T-cell (primary cell): Measurements from ENCODE around the gene ABCC1. TPM values are rescaled to one million over a fixed set of nuclear protein-coding genes. Genes with fewer than 3 reads are reported as not detected.

Experiments used
- ATAC-seq, 4 experiments: fragments of 200-7000 bp in 3 of 4; fragments of 150-1000 bp in 1 of 4; cut with Tn5 transposase; replicated peaks in 1 of 4; 1 replicate in 3 of 4; 2 replicates in 1 of 4; pipeline ENCODE4 v1.10.0; 2021; ENCODE audit warnings: moderate library complexity in 3 of 4, mild to moderate bottlenecking in 2 of 4, moderate number of reproducible peaks in 1 of 4
- CTCF ChIA-PET, 2 donors: fragments of 300-600 bp; sonication (Branson Sonifier 250); formaldehyde crosslinking; loops; one replicate each; lab custom pipeline; 2022; ENCODE audit warnings: antibody characterized with exemption in 2 of 2; lab: Charles Lee
- POLR2A ChIA-PET, 2 donors: fragments of 300-600 bp; sonication (Branson Sonifier 250); formaldehyde crosslinking; loops; one replicate each; lab custom pipeline; 2022; ENCODE audit warnings: antibody characterized with exemption in 2 of 2; lab: Charles Lee
- DNase-seq, 35 experiments: peaks; one replicate each; pipeline versions ENCODE4 v3.0.0 to v3.0.0-alpha.2; 2013 to 2023
- H3K27ac ChIP-seq: one replicate; pipeline ENCODE4 v1.5.1; 2013; ENCODE audit warnings: low read length
- H3K27me3 ChIP-seq, 2 experiments: replicated peaks in 1 of 2; 1 replicate in 1 of 2; 2 replicates in 1 of 2; pipeline versions ENCODE4 v1.6.1 to v1.7.0; 2013; ENCODE audit warnings: low read length in 1 of 2, mixed read lengths in 1 of 2; ENCODE audit not compliant: control insufficient read depth in 2 of 2, insufficient read depth in 2 of 2; ENCODE audit errors: extremely low read depth in 1 of 2
- H3K36me3 ChIP-seq, 2 donors: 1 replicate in 1 of 2; 2 replicates in 1 of 2; pipeline versions ENCODE4 v1.6.1 to v1.7.0; 2013; ENCODE audit warnings: low read length in 1 of 2; ENCODE audit not compliant: control insufficient read depth in 2 of 2, insufficient read depth in 1 of 2; ENCODE audit errors: extremely low read depth in 1 of 2
- H3K4me1 ChIP-seq, 2 experiments: 1 replicate in 1 of 2; 2 replicates in 1 of 2; pipeline versions ENCODE4 v1.6.1 to v1.7.0; 2013; ENCODE audit warnings: low read length in 2 of 2, mixed read lengths in 1 of 2; ENCODE audit not compliant: insufficient read depth in 2 of 2, control insufficient read depth in 1 of 2; ENCODE audit errors: extremely low read depth in 1 of 2
- H3K4me3 ChIP-seq, 2 donors: 1 replicate in 1 of 2; 2 replicates in 1 of 2; pipeline versions ENCODE4 v1.5.1 to v1.7.0; 2013; ENCODE audit warnings: mild to moderate bottlenecking in 2 of 2, low read length in 1 of 2, moderate library complexity in 1 of 2; ENCODE audit not compliant: control insufficient read depth in 1 of 2; ENCODE audit errors: extremely low read depth in 1 of 2
- H3K9me3 ChIP-seq: 2 replicates; pipeline ENCODE4 v1.7.0; 2013
- H3K27ac Mint-ChIP-seq, 2 donors: one replicate each; pipeline ENCODE4 v1.8.0; 2020 to 2021; ENCODE audit warnings: mild to moderate bottlenecking in 2 of 2, mixed read lengths in 2 of 2
- H3K27me3 Mint-ChIP-seq, 2 donors: one replicate each; pipeline ENCODE4 v1.8.0; 2021 to 2022; ENCODE audit warnings: mixed read lengths in 2 of 2
- H3K36me3 Mint-ChIP-seq: one replicate; pipeline ENCODE4 v1.8.0; 2021; ENCODE audit warnings: mixed read lengths
- H3K4me1 Mint-ChIP-seq, 3 donors: one replicate each; pipeline ENCODE4 v1.8.0; 2020 to 2022; ENCODE audit warnings: mixed read lengths in 3 of 3, mild to moderate bottlenecking in 1 of 3
- H3K4me3 Mint-ChIP-seq, 3 donors: one replicate each; pipeline ENCODE4 v1.8.0; 2020 to 2022; ENCODE audit warnings: mild to moderate bottlenecking in 3 of 3, mixed read lengths in 3 of 3, moderate library complexity in 3 of 3
- H3K9me3 Mint-ChIP-seq, 3 donors: one replicate each; pipeline ENCODE4 v1.8.0; 2020 to 2022; ENCODE audit warnings: mixed read lengths in 3 of 3
- WGBS: methylation state at CpG from one replicate; pipeline ENCODE4 v1.1.5; 2013; ENCODE audit warnings: missing lambda C conversion rate; ENCODE audit not compliant: insufficient coverage; 5-methylcytosine and 5-hydroxymethylcytosine counted together
- total RNA-seq, 35 experiments: library from RNA in 6 of 35; stranded (reverse) in 6 of 35; fragments of 120-200 nt in 1 of 35; gene quantifications; one replicate each; pipeline versions ENCODE4 v1.2.1 to v1.2.4 and lab custom pipeline; 2013 to 2026

ABCC1 gene
- total RNA-seq, 5 donors from 2014 or later (not counting 1 experiment from before 2014, with no cell fraction given), result 59.4 to 68.1 (median 63.0) TPM

DNA sequence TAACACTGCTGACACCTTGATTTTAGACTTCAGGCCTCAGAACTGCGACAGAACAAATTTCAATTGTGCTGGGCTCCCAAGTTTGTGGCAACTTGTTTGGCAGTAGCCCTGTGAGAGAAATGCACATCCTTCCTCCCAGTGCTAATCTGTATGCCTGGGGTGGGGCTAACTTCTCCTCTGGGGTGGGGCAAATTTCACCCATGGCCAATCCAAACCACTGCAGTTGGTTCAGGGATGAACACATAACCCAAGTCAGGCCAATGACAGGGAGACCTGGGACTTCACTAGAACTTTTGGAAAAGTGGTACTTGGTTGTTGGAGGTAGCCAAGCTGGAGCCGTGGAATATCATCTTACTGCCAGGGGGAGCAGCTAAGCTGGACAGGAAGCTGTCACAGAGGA, 217.5 kb downstream of the ABCC1 start:
- CTCF ChIA-PET, result no interaction called here
- H3K27me3 Mint-ChIP-seq, result peaks cover 6 to 8% of the 10 kb centered on the region in 2 donors

DNA sequence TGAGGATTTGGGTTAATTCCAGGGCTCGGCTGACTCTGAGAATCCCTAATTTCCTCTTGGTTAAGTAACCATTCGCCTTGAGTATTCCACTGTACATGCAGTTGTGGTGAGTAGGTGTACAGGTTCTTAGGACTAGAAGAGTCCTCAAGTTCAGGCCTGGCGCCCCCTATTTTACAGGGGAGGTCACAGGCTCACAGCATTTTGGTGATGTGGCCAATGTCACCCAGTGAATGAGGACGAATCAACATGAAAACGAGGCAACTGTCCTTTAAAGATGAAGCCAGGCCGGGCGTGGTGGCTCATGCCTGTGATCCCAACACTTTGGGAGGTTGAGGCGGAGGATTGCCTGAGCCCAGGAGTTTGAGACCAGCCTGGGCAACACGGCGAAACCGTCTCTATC, 218.5 kb downstream of the ABCC1 start:
- H3K27ac Mint-ChIP-seq, result no peak overlapping the region
- Histone ChIP-seq H3K4me1 (no peaks in the 10 kb centered on the region), H3K36me3 (no peaks in the 10 kb centered on the region), H3K9me3 (no peaks in the 10 kb centered on the region), H3K4me3 (no peak overlapping the region), H3K27ac (no peak overlapping the region), H3K27me3 (peaks cover 0 to 10% of the 10 kb centered on the region in 2 experiments)
- H3K4me3 Mint-ChIP-seq, result no peak overlapping the region
- H3K36me3 Mint-ChIP-seq, result no peaks in the 10 kb centered on the region
- peaks cover 1 to 5% of the 10 kb centered on the region in 2 donors for H3K27me3 Mint-ChIP-seq
- POLR2A ChIA-PET, result no interaction called here
- peaks cover 0 to 3% (median 0%) of the 10 kb centered on the region in 3 donors for H3K9me3 Mint-ChIP-seq
- WGBS, result 63% methylated on average over 7 of the region's 11 CpGs
- ATAC-seq, result no peak
- CTCF ChIA-PET, result no interaction called here
- no peak for DNase-seq
- no peaks in the 10 kb centered on the region for H3K4me1 Mint-ChIP-seq

More for the DNA sequence above, 217.5 kb downstream of the ABCC1 start:
- H3K27ac Mint-ChIP-seq, result no peak overlapping the region
- 100% methylated on average over 1 of the region's 2 CpGs for WGBS
- no peak for ATAC-seq
- no peak overlapping the region for H3K27ac ChIP-seq
- H3K9me3 Mint-ChIP-seq, result peaks cover 0 to 3% (median 0%) of the 10 kb centered on the region in 3 donors
- H3K4me1 ChIP-seq, result no peaks in the 10 kb centered on the region
- H3K9me3 ChIP-seq, result no peaks in the 10 kb centered on the region
- no peaks in the 10 kb centered on the region for H3K4me1 Mint-ChIP-seq
- no peak for DNase-seq
- peaks cover 0 to 14% of the 10 kb centered on the region in 2 experiments for H3K27me3 ChIP-seq
- H3K4me3 Mint-ChIP-seq, result no peak overlapping the region
- no peaks in the 10 kb centered on the region for H3K36me3 Mint-ChIP-seq
- no peaks in the 10 kb centered on the region for H3K36me3 ChIP-seq
- POLR2A ChIA-PET, result no interaction called here
- H3K4me3 ChIP-seq, result no peak overlapping the region

DNA sequence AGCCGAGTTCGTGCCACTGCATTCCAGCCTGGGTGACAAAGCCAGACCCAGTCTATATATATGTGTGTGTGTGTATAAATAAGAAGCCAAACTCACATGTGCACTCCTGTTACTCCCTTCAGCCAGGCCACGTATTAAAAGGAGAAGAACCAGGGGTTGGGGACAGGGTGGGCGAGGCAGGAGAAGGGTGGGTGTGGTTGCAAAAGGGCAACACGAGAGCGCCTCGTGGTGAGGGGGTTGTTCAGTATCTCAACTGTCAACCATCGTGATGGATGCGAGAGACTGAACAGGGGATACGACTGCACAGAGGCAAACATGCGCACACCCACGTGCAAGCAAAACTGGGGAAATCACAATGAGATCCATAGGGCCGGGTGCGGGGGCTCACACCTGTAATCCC, 219.0 kb downstream of the ABCC1 start:
- H3K36me3 Mint-ChIP-seq, result no peaks in the 10 kb centered on the region
- H3K4me1 Mint-ChIP-seq, result no peaks in the 10 kb centered on the region
- DNase-seq, result no peak
- peaks cover 0 to 5% of the 10 kb centered on the region in 2 donors for H3K27me3 Mint-ChIP-seq
- ChIA-PET CTCF (no interaction called here), POLR2A (no interaction called here)
- 92% methylated on average over 12 of the region's 14 CpGs for WGBS
- H3K9me3 Mint-ChIP-seq, result peaks cover 0 to 3% (median 0%) of the 10 kb centered on the region in 3 donors
- ATAC-seq, result no peak
- Histone ChIP-seq H3K36me3 (no peaks in the 10 kb centered on the region), H3K27ac (no peak overlapping the region), H3K4me3 (no peak overlapping the region), H3K4me1 (no peaks in the 10 kb centered on the region), H3K9me3 (no peaks in the 10 kb centered on the region), H3K27me3 (peaks cover 0 to 8% of the 10 kb centered on the region in 2 experiments)
- H3K27ac Mint-ChIP-seq, result no peak overlapping the region
- no peak overlapping the region for H3K4me3 Mint-ChIP-seq

DNA sequence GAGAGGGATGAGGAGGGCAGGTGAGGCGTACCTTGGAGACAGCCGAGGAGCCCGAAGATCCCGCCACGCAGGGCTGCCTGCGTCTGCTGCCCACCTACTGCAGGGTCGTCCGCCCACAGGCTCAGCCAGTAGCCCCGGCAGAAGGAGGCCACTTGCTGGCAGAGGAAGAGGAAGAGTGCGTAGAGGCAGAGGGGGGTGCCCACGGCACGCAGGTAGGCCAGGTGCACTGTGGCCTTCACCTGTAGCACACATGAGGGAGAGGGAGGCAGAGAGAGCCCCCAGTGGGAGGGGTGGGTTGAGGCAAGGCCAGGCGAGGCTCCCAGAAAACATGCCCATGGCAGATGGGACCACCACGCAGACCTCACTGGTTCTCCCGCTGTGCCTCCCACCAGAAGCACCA, 220.2 kb downstream of the ABCC1 start:
- Histone ChIP-seq H3K27ac (no peak overlapping the region), H3K9me3 (no peaks in the 10 kb centered on the region), H3K4me3 (no peak overlapping the region), H3K27me3 (peaks cover 0 to 6% of the 10 kb centered on the region in 2 experiments), H3K36me3 (no peaks in the 10 kb centered on the region), H3K4me1 (no peaks in the 10 kb centered on the region)
- Mint-ChIP-seq H3K9me3 (no peaks in the 10 kb centered on the region), H3K4me1 (no peaks in the 10 kb centered on the region), H3K27ac (no peak overlapping the region), H3K36me3 (no peaks in the 10 kb centered on the region), H3K27me3 (peaks cover 0 to under 1% of the 10 kb centered on the region in 2 donors), H3K4me3 (no peak overlapping the region)
- WGBS, result 86% methylated on average over 12 of the region's 15 CpGs
- DNase-seq (no peak), ATAC-seq (no peak)
- CTCF ChIA-PET, result no interaction called here
- POLR2A ChIA-PET, result no interaction called here

DNA sequence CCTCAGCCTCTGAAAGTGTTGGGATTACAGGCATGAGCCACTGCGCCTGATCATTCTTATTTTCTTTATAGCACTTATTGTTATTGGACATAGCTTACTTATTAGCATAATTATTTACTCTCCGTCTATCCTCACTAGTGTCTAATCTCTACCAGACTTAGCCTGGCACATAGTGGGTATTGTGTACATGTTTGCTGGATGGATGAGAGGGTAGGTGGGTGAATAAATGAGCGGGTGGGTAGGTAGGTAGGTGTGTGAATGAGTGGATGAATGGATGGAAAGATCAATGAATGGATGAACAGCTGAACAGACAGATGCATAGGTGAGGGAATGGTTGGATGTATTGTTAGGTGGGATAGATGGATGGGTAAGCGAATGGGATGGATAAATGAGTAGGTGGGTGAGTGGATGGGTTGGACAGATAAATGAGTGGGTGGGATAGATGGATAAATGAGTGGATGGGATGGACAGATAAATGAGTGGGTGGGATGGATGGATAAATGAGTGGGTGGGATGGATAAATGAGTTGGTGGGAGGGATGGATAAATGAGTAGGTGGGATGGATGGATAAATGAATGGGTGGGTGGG, 222.0 kb downstream of the ABCC1 start:
- Mint-ChIP-seq H3K27ac (no peak overlapping the region), H3K4me3 (no peak overlapping the region), H3K36me3 (no peaks in the 10 kb centered on the region)

DNA sequence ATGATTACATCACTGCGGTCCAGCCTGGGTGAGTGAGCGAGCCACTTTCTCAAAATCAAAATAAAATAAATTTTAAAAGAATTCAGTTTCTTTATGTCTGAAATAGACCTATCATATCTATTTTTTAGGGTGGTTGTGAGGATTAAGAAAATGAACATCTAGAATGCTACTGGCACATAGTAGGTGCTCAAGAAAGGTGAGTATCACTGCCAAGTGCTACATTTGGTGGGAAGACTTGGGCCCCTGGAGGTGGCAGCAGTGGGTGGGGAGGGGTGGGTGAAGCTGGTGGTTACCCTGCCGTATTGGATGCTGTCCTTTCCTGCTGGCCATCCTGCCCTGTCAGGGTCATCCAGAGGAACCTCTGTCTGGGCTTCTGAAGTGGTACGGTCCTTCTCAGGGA, 223.6 kb downstream of the ABCC1 start:
- H3K27ac Mint-ChIP-seq, result no peak overlapping the region
- Histone ChIP-seq H3K27ac (no peak overlapping the region), H3K4me1 (no peaks in the 10 kb centered on the region), H3K27me3 (no peaks in the 10 kb centered on the region), H3K4me3 (no peak overlapping the region), H3K9me3 (no peaks in the 10 kb centered on the region), H3K36me3 (no peaks in the 10 kb centered on the region)
- no peaks in the 10 kb centered on the region for H3K27me3 Mint-ChIP-seq
- DNase-seq, result no peak
- H3K4me1 Mint-ChIP-seq, result no peaks in the 10 kb centered on the region
- H3K9me3 Mint-ChIP-seq, result no peaks in the 10 kb centered on the region
- WGBS, result 70% methylated on average over 1 of the region's 4 CpGs
- ChIA-PET POLR2A (no interaction called here), CTCF (no interaction called here)
- ATAC-seq, result no peak
- no peak overlapping the region for H3K4me3 Mint-ChIP-seq
- no peaks in the 10 kb centered on the region for H3K36me3 Mint-ChIP-seq

More for the DNA sequence above, 222.0 kb downstream of the ABCC1 start:
- no peaks in the 10 kb centered on the region for H3K27me3 ChIP-seq
- H3K9me3 ChIP-seq, result no peaks in the 10 kb centered on the region
- no peak overlapping the region for H3K4me3 ChIP-seq
- H3K27ac ChIP-seq, result no peak overlapping the region
- H3K36me3 ChIP-seq, result no peaks in the 10 kb centered on the region
- 86% methylated on average over 2 of the region's 4 CpGs for WGBS
- no peak for DNase-seq
- ChIA-PET CTCF (no interaction called here), POLR2A (no interaction called here)
- Mint-ChIP-seq H3K9me3 (no peaks in the 10 kb centered on the region), H3K4me1 (no peaks in the 10 kb centered on the region), H3K27me3 (no peaks in the 10 kb centered on the region)
- no peak for ATAC-seq
- H3K4me1 ChIP-seq, result no peaks in the 10 kb centered on the region
